GM23338 (cell line): ENCODE measurements around the gene NXPE3. TPM values are rescaled to one million over a fixed set of nuclear protein-coding genes. Genes with fewer than 3 reads are reported as not detected.

Experiments
- ATAC-seq: fragments of 200-7000 bp; cut with Tn5 transposase; 3 replicates; pipeline ENCODE4 v1.9.1; 2020
- DNase-seq: peaks from one replicate; pipeline ENCODE4 v3.0.0-alpha.2; 2015; ENCODE audit warnings: low spot score
- H2AFZ ChIP-seq: fragments of 200-600 bp; sonication (generic); 2 replicates; pipeline ENCODE4 v1.8.0; 2016; ENCODE audit warnings: antibody characterized with exemption, mild to moderate bottlenecking, moderate library complexity
- H3F3A ChIP-seq: fragments of 200-600 bp; sonication (generic); replicated peaks from 2 replicates; pipeline ENCODE4 v1.8.0; 2017; ENCODE audit warnings: antibody characterized with exemption, mixed run types, low read depth
- H3K27ac ChIP-seq: fragments of 200-600 bp; sonication (generic); 2 replicates; pipeline ENCODE4 v1.6.1; 2016; ENCODE audit warnings: low read depth
- H3K27me3 ChIP-seq: fragments of 200-600 bp; sonication (generic); 2 replicates; pipeline ENCODE4 v1.8.0; 2016; ENCODE audit warnings: mild to moderate bottlenecking, mixed run types, moderate library complexity; ENCODE audit not compliant: insufficient read depth
- H3K36me3 ChIP-seq: fragments of 200-600 bp; sonication (generic); 2 replicates; pipeline ENCODE4 v1.8.0; 2016; ENCODE audit warnings: mild to moderate bottlenecking; ENCODE audit not compliant: insufficient read depth
- H3K4me1 ChIP-seq: fragments of 200-600 bp; sonication (generic); 2 replicates; pipeline ENCODE4 v1.8.0; 2016; ENCODE audit warnings: mild to moderate bottlenecking, moderate library complexity; ENCODE audit not compliant: insufficient read depth
- H3K4me2 ChIP-seq: fragments of 200-600 bp; sonication (generic); 2 replicates; pipeline ENCODE4 v1.7.1; 2017; ENCODE audit warnings: mixed run types
- H3K4me3 ChIP-seq: fragments of 200-600 bp; sonication (generic); 2 replicates; pipeline ENCODE4 v1.6.1; 2016; ENCODE audit warnings: mixed run types
- H3K79me2 ChIP-seq: fragments of 200-600 bp; sonication (generic); replicated peaks from 2 replicates; pipeline ENCODE4 v1.8.0; 2017; ENCODE audit warnings: mild to moderate bottlenecking; ENCODE audit not compliant: insufficient read depth
- H3K9me2 ChIP-seq: fragments of 200-600 bp; sonication (generic); 2 replicates; pipeline ENCODE4 v1.8.0; 2017; ENCODE audit not compliant: insufficient read depth
- H4K20me1 ChIP-seq: fragments of 200-600 bp; sonication (generic); replicated peaks from 2 replicates; pipeline ENCODE4 v1.8.0; 2017; ENCODE audit warnings: mild to moderate bottlenecking; ENCODE audit not compliant: insufficient read depth
- H3K27ac Mint-ChIP-seq: 2 replicates; pipeline ENCODE4 v1.8.0; 2020; ENCODE audit warnings: inconsistent platforms, mild to moderate bottlenecking, moderate library complexity, mixed read lengths
- H3K27me3 Mint-ChIP-seq: 3 replicates; pipeline ENCODE4 v1.8.0; 2022; ENCODE audit warnings: low read depth, mild to moderate bottlenecking, moderate library complexity, mixed read lengths, inconsistent platforms; ENCODE audit not compliant: insufficient read depth, poor library complexity
- H3K36me3 Mint-ChIP-seq: 3 replicates; pipeline ENCODE4 v1.8.0; 2021; ENCODE audit warnings: low read depth, mild to moderate bottlenecking, inconsistent platforms, moderate library complexity, mixed read lengths
- H3K4me1 Mint-ChIP-seq: 3 replicates; pipeline ENCODE4 v1.8.0; 2020; ENCODE audit warnings: mild to moderate bottlenecking, inconsistent platforms, mixed read lengths
- H3K4me3 Mint-ChIP-seq: 3 replicates; pipeline ENCODE4 v1.8.0; 2021; ENCODE audit warnings: moderate library complexity, mild to moderate bottlenecking, inconsistent platforms, mixed read lengths
- H3K9me3 Mint-ChIP-seq: 3 replicates; pipeline ENCODE4 v1.8.0; 2020; ENCODE audit warnings: moderate library complexity, mild to moderate bottlenecking, inconsistent platforms, mixed read lengths
- CREB1 ChIP-seq: fragments of 250-450 bp; sonication (Bioruptor Pico); IDR thresholded peaks from 2 replicates; pipeline ENCODE4 v1.5.0; 2020; ENCODE audit warnings: low read depth, mild to moderate bottlenecking, moderate library complexity
- CTCF ChIP-seq, 2 experiments: fragments of 200-600 bp in 1 of 2; sonication (generic) in 1 of 2; conservative IDR thresholded peaks; 2 replicates each; pipeline versions ENCODE4 v1.5.1 to v1.6.1; 2016 to 2017; ENCODE audit warnings: antibody characterized with exemption in 2 of 2, low read depth in 2 of 2, mild to moderate bottlenecking in 2 of 2, moderate library complexity in 1 of 2
- ETS1 ChIP-seq: IDR thresholded peaks from 2 replicates; pipeline ENCODE4 v1.6.1; 2016; ENCODE audit warnings: antibody characterized with exemption
- EZH2 ChIP-seq: fragments of 200-600 bp; sonication (generic); IDR thresholded peaks from one replicate; pipeline ENCODE4 v1.8.0; 2017; ENCODE audit warnings: antibody characterized with exemption, mild to moderate bottlenecking, low read depth; ENCODE audit not compliant: unreplicated experiment
- EZH2phosphoT487 ChIP-seq: fragments of 200-600 bp; sonication (generic); IDR thresholded peaks from one replicate; pipeline ENCODE4 v1.8.1; 2018; ENCODE audit warnings: antibody characterized with exemption; ENCODE audit not compliant: unreplicated experiment
- JUNB ChIP-seq: IDR thresholded peaks from one replicate; pipeline ENCODE4 v1.6.1; 2016; ENCODE audit warnings: antibody characterized with exemption; ENCODE audit not compliant: unreplicated experiment
- NANOG ChIP-seq: IDR thresholded peaks from 2 replicates; pipeline ENCODE4 v1.6.1; 2016; ENCODE audit warnings: antibody characterized with exemption, borderline replicate concordance
- POLR2AphosphoS5 ChIP-seq: IDR thresholded peaks from 2 replicates; pipeline ENCODE4 v1.6.1; 2016; ENCODE audit warnings: antibody characterized with exemption, low read depth
- REST ChIP-seq: IDR thresholded peaks from one replicate; pipeline ENCODE4 v1.6.1; 2018; ENCODE audit warnings: antibody characterized with exemption; ENCODE audit not compliant: unreplicated experiment
- STAT1 ChIP-seq: IDR thresholded peaks from one replicate; pipeline ENCODE4 v1.6.1; 2016; ENCODE audit warnings: antibody characterized with exemption; ENCODE audit not compliant: unreplicated experiment
- ZNF114 ChIP-seq: fragments of 250-450 bp; sonication (Bioruptor Pico); IDR thresholded peaks from 2 replicates; pipeline ENCODE4 v1.5.0; 2020; ENCODE audit warnings: mild to moderate bottlenecking, moderate library complexity
- ZNF331 ChIP-seq: fragments of 250-450 bp; sonication (Bioruptor Pico); IDR thresholded peaks from 2 replicates; pipeline ENCODE4 v1.5.0; 2020; ENCODE audit warnings: low read depth, mild to moderate bottlenecking, moderate library complexity
- ZNF462 ChIP-seq: fragments of 250-450 bp; sonication (Bioruptor Pico); IDR thresholded peaks from 2 replicates; pipeline ENCODE4 v1.5.0; 2020; ENCODE audit warnings: mild to moderate bottlenecking, moderate library complexity
- polyA plus RNA-seq: library from polyadenylated mRNA; unstranded; fragments of >200 nt; fragmentation: Nextera tagmentation; extraction: Ambion mirVana; gene quantifications from 2 replicates; pipeline ENCODE4 v1.2.1, GENCODE V29; 2016
- total RNA-seq: library from RNA; depleted of rRNA; stranded (reverse); fragments of >200 nt; shearing (Covaris generic); gene quantifications from 2 replicates; pipeline ENCODE4 v1.2.3, GENCODE V29; 2014

NXPE3 gene
- total and polyA plus RNA-seq, 2 experiments from 2014 or later, result 13.3 to 20.8 TPM

- peaks cover 9% of the 10 kb centered on the region; the same call in 1 of the 2 replicates for H3K36me3 ChIP-seq
- no peak overlapping the region for H3K4me2 ChIP-seq
- ATAC-seq (no peak), DNase-seq (no peak)
- Mint-ChIP-seq H3K9me3 (no peaks in the 10 kb centered on the region; the same call in 2 of the 3 replicates), H3K27me3 (no peaks in the 10 kb centered on the region), H3K36me3 (peaks cover 67% of the 10 kb centered on the region), H3K4me3 (no peak overlapping the region), H3K4me1 (peaks cover 8% of the 10 kb centered on the region; the same call in 2 of the 3 replicates), H3K27ac (no peak overlapping the region)
- no peaks in the 10 kb centered on the region for H3K9me2 ChIP-seq
- H3K27me3 ChIP-seq, result no peaks in the 10 kb centered on the region
- no peaks in the 10 kb centered on the region; the same call in 1 of the 2 replicates for H3F3A ChIP-seq
- TF ChIP-seq ZNF114 (no peak), CTCF (conservative IDR thresholded peaks at IDR 0.05; ENCODE audit: low read depth in 2 of 2) (no peak), EZH2phosphoT487 (no peak), ZNF462 (CRISPR knock-in tag) (no peak), EZH2 (no peak), REST (no peak), STAT1 (no peak), CREB1 (CRISPR knock-in tag) (no peak), ZNF331 (no peak), ETS1 (no peak), POLR2AphosphoS5 (no peak), JUNB (no peak), NANOG (no peak)
- no peak overlapping the region for H2AFZ ChIP-seq
- peaks cover 46% of the 10 kb centered on the region for H3K79me2 ChIP-seq
- no peak overlapping the region for H3K4me3 ChIP-seq
- H3K4me1 ChIP-seq, result 0 out of 2 replicates have a peak, but pooled peaks cover 4% of the 10 kb centered on the region
- H4K20me1 ChIP-seq, result peaks cover 8% of the 10 kb centered on the region; the same call in 1 of the 2 replicates
- H3K27ac ChIP-seq, result no peak overlapping the region
Observed at GRCh38 chr3:101796077-101796680, 17.2 kb downstream of the NXPE3 start.
